ENCODE data around the gene FGF19.

DNA sequence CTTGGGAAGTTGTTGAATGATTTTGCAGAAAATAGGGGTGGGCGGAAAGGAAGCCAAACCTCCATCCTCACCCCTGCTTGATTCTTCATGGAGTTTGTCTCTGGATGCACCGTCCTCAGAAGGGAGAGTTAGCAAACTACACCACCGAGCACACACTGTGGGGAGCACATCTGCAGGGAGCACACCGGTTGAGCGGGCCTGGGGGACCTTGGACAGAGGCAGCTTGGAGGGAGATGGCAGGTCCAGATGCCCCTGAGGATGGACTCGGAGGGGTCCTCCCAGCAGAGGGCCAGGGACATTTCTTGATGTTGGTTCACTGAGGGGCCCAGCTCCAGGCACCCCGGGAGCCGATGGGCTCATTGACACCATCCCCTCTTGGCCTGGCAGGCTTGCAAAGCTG, 15.1 kb upstream of the FGF19 start:
- TF ChIP-seq, protein P1, sequence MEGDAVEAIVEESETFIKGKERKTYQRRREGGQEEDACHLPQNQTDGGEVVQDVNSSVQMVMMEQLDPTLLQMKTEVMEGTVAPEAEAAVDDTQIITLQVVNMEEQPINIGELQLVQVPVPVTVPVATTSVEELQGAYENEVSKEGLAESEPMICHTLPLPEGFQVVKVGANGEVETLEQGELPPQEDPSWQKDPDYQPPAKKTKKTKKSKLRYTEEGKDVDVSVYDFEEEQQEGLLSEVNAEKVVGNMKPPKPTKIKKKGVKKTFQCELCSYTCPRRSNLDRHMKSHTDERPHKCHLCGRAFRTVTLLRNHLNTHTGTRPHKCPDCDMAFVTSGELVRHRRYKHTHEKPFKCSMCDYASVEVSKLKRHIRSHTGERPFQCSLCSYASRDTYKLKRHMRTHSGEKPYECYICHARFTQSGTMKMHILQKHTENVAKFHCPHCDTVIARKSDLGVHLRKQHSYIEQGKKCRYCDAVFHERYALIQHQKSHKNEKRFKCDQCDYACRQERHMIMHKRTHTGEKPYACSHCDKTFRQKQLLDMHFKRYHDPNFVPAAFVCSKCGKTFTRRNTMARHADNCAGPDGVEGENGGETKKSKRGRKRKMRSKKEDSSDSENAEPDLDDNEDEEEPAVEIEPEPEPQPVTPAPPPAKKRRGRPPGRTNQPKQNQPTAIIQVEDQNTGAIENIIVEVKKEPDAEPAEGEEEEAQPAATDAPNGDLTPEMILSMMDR (IDR thresholded peaks at IDR 0.05) = no peak
- TF ChIP-seq POLR2A (IDR thresholded peaks at IDR 0.05) = no peak
- no peak for TF ChIP-seq EP300 (IDR thresholded peaks at IDR 0.05; ENCODE audit: low read depth)

Measured in transverse colon (tissue), 3 donors.